MM.1S (cell line): ENCODE results near the gene CNN3.

Experiments
- DNase-seq: peaks from one replicate; pipeline ENCODE4 v3.0.0-alpha.2; 2015
- H2AFZ ChIP-seq: fragments of 300-600 bp; sonication (generic); 2 replicates; pipeline ENCODE4 v1.6.0; 2016; ENCODE audit warnings: antibody characterized with exemption, low read length
- H3F3A ChIP-seq: fragments of 300-600 bp; sonication (generic); 2 replicates; pipeline ENCODE4 v1.6.1; 2016; ENCODE audit warnings: mild to moderate bottlenecking, antibody characterized with exemption, low read length, moderate library complexity, mixed read lengths; ENCODE audit not compliant: insufficient read depth
- H3K27ac ChIP-seq: fragments of 300-600 bp; sonication (generic); 2 replicates; pipeline ENCODE4 v1.5.1; 2016; ENCODE audit warnings: mild to moderate bottlenecking, low read length
- H3K27me3 ChIP-seq: fragments of 300-600 bp; sonication (generic); replicated peaks from 2 replicates; pipeline ENCODE4 v1.6.0; 2016; ENCODE audit warnings: low read length; ENCODE audit not compliant: insufficient read depth
- H3K36me3 ChIP-seq: fragments of 300-600 bp; sonication (generic); replicated peaks from 2 replicates; pipeline ENCODE4 v1.6.1; 2016; ENCODE audit warnings: mild to moderate bottlenecking, low read length, mixed read lengths; ENCODE audit not compliant: insufficient read depth
- H3K4me1 ChIP-seq: fragments of 300-600 bp; sonication (generic); 2 replicates; pipeline ENCODE4 v1.6.1; 2016; ENCODE audit warnings: low read length, mixed read lengths
- H3K4me2 ChIP-seq: fragments of 300-600 bp; sonication (generic); 2 replicates; pipeline ENCODE4 v1.6.0; 2016; ENCODE audit warnings: low read depth, low read length
- H3K4me3 ChIP-seq: fragments of 300-600 bp; sonication (generic); 2 replicates; pipeline ENCODE4 v1.5.1; 2016; ENCODE audit warnings: low read length, mixed read lengths
- H3K79me2 ChIP-seq: fragments of 300-600 bp; sonication (generic); 2 replicates; pipeline ENCODE4 v1.6.1; 2016; ENCODE audit warnings: mixed run types, low read length, mixed read lengths
- H3K9ac ChIP-seq: fragments of 300-600 bp; sonication (generic); 2 replicates; pipeline ENCODE4 v1.6.1; 2016; ENCODE audit warnings: low read length, mixed read lengths
- H3K9me2 ChIP-seq: fragments of 300-600 bp; sonication (generic); replicated peaks from 2 replicates; pipeline ENCODE4 v1.6.1; 2016; ENCODE audit warnings: mild to moderate bottlenecking, low read length, mixed read lengths; ENCODE audit not compliant: insufficient read depth
- H3K9me3 ChIP-seq: fragments of 300-600 bp; sonication (generic); replicated peaks from 2 replicates; pipeline ENCODE4 v1.6.1; 2016; ENCODE audit warnings: mild to moderate bottlenecking, low read length, mixed read lengths; ENCODE audit not compliant: insufficient read depth
- H4K20me1 ChIP-seq: fragments of 300-600 bp; sonication (generic); 2 replicates; pipeline ENCODE4 v1.6.1; 2016; ENCODE audit warnings: mild to moderate bottlenecking, low read length, moderate library complexity, mixed read lengths; ENCODE audit not compliant: insufficient read depth
- CTCF ChIP-seq: fragments of 300-600 bp; sonication (generic); IDR thresholded peaks from 2 replicates; pipeline ENCODE4 v1.5.1; 2016; ENCODE audit warnings: antibody characterized with exemption, low read length, mixed read lengths
- EZH2 ChIP-seq: fragments of 300-600 bp; sonication (generic); optimal IDR thresholded peaks from 2 replicates; pipeline ENCODE3; 2017; ENCODE audit warnings: low read depth, mild to moderate bottlenecking, antibody characterized with exemption, low read length, mixed read lengths
- EZH2phosphoT487 ChIP-seq: fragments of 300-600 bp; sonication (generic); IDR thresholded peaks from 2 replicates; pipeline ENCODE4 v1.6.1; 2018; ENCODE audit warnings: antibody characterized with exemption, low read length

CNN3 gene

GRCh38 chr1:94927405-94928175, 680 bp upstream of the CNN3 start:
- H3K9ac ChIP-seq: no peak overlapping the region
- no peaks in the 10 kb centered on the region for H3K27me3 ChIP-seq
- H3K36me3 ChIP-seq: no peaks in the 10 kb centered on the region
- H3K27ac ChIP-seq: no peak overlapping the region
- H3F3A ChIP-seq: no peaks in the 10 kb centered on the region
- H3K4me1 ChIP-seq: no peaks in the 10 kb centered on the region
- no peaks in the 10 kb centered on the region for H3K9me2 ChIP-seq
- no peaks in the 10 kb centered on the region for H3K79me2 ChIP-seq
- no peak for TF ChIP-seq EZH2
- no peak for TF ChIP-seq CTCF
- TF ChIP-seq EZH2phosphoT487: no peak
- H3K4me2 ChIP-seq: no peak overlapping the region
- H3K4me3 ChIP-seq: no peak overlapping the region
- H2AFZ ChIP-seq: no peak overlapping the region
- H3K9me3 ChIP-seq: no peaks in the 10 kb centered on the region
- DNase-seq: no peak
- no peaks in the 10 kb centered on the region for H4K20me1 ChIP-seq

- Histone ChIP-seq H3K36me3 (no peaks in the 10 kb centered on the region), H3K79me2 (no peaks in the 10 kb centered on the region), H3K9ac (no peak overlapping the region), H3K9me2 (no peaks in the 10 kb centered on the region), H3F3A (no peaks in the 10 kb centered on the region), H3K27ac (no peak overlapping the region), H2AFZ (peak overlapping the region; percentile 19; the same call in 1 of the 2 replicates), H3K4me3 (peak overlapping the region; percentile 41), H3K4me1 (no peaks in the 10 kb centered on the region), H3K9me3 (no peaks in the 10 kb centered on the region), H3K27me3 (no peaks in the 10 kb centered on the region), H3K4me2 (peak overlapping the region; percentile 45; the same call in 1 of the 2 replicates), H4K20me1 (no peaks in the 10 kb centered on the region)
- no peak for TF ChIP-seq EZH2
- TF ChIP-seq EZH2phosphoT487: no peak
- no peak for TF ChIP-seq CTCF
- DNase-seq: no peak
Measured at GRCh38 chr1:94926126-94926914, 590 bp downstream of the CNN3 start.

- H3F3A ChIP-seq: no peaks in the 10 kb centered on the region
- no peaks in the 10 kb centered on the region for H3K79me2 ChIP-seq
- no peaks in the 10 kb centered on the region for H3K9me2 ChIP-seq
- H3K36me3 ChIP-seq: no peaks in the 10 kb centered on the region
- TF ChIP-seq CTCF: no peak
- no peak for TF ChIP-seq EZH2
- DNase-seq: no peak
- H2AFZ ChIP-seq: peak overlapping the region; percentile 19; the same call in 1 of the 2 replicates
- H3K4me2 ChIP-seq: peak overlapping the region; percentile 45; the same call in 1 of the 2 replicates
- H4K20me1 ChIP-seq: no peaks in the 10 kb centered on the region
- H3K4me1 ChIP-seq: no peaks in the 10 kb centered on the region
- H3K9ac ChIP-seq: no peak overlapping the region
- peak overlapping the region; percentile 41; the same call in 1 of the 2 replicates for H3K4me3 ChIP-seq
- no peaks in the 10 kb centered on the region for H3K27me3 ChIP-seq
- H3K27ac ChIP-seq: no peak overlapping the region
- no peaks in the 10 kb centered on the region for H3K9me3 ChIP-seq
Measured at GRCh38 chr1:94925561-94926125, 1.3 kb downstream of the CNN3 start.
